CD4-positive, alpha-beta memory T cell (primary cell): ENCODE data around the gene MAGEA11. TPM values are rescaled to one million over a fixed set of nuclear protein-coding genes. Genes with fewer than 3 reads are reported as not detected.
"Not testable (repeated sequence)": the region's sequence is repeated elsewhere in the genome, so short reads cannot be mapped to it uniquely, and the experiment has no call there.

Experiments
- CTCF ChIA-PET: fragments of 350-600 bp; sonication (Branson Sonifier 250); formaldehyde crosslinking; loops from one replicate; lab custom pipeline; 2021; ENCODE audit warnings: inconsistent platforms; ENCODE audit not compliant: partially characterized antibody; lab: Charles Lee
- POLR2A ChIA-PET: fragments of 350-600 bp; sonication (Branson Sonifier 250); formaldehyde crosslinking; loops from one replicate; lab custom pipeline; 2021; ENCODE audit not compliant: partially characterized antibody; lab: Charles Lee
- DNase-seq, 5 donors: peaks; one replicate each; pipeline versions ENCODE4 v3.0.0 to v3.0.0-alpha.2; 2020 to 2022; ENCODE audit warnings: mixed read lengths in 1 of 5
- H3K27ac ChIP-seq: one replicate; pipeline ENCODE4 v1.7.0; 2013; ENCODE audit warnings: low read depth, low read length
- H3K27me3 ChIP-seq: 2 replicates; pipeline ENCODE4 v1.7.0; 2013; ENCODE audit warnings: mild to moderate bottlenecking, low read length, moderate library complexity; ENCODE audit not compliant: insufficient read depth
- H3K36me3 ChIP-seq: 2 replicates; pipeline ENCODE4 v1.7.0; 2013; ENCODE audit warnings: mild to moderate bottlenecking, low read length, moderate library complexity; ENCODE audit not compliant: insufficient read depth
- H3K4me1 ChIP-seq: 2 replicates; pipeline ENCODE4 v1.7.0; 2013; ENCODE audit warnings: mild to moderate bottlenecking, low read length, moderate library complexity; ENCODE audit not compliant: insufficient read depth
- H3K4me3 ChIP-seq, 2 donors: one replicate each; pipeline ENCODE4 v1.7.0; 2013; ENCODE audit warnings: low read length in 2 of 2, mild to moderate bottlenecking in 1 of 2
- H3K9me3 ChIP-seq, 2 donors: one replicate each; pipeline ENCODE4 v1.7.0; 2013; ENCODE audit warnings: low read length in 2 of 2, control low read depth in 1 of 2; ENCODE audit not compliant: control insufficient read depth in 1 of 2
- H3K27ac Mint-ChIP-seq, 7 donors: one replicate each; pipeline ENCODE4 v1.8.0; 2020 to 2021; ENCODE audit warnings: mixed read lengths in 7 of 7, mild to moderate bottlenecking in 6 of 7, inconsistent platforms in 3 of 7, moderate library complexity in 3 of 7
- H3K27me3 Mint-ChIP-seq, 2 donors: one replicate each; pipeline ENCODE4 v1.8.0; 2020 to 2021; ENCODE audit warnings: mixed read lengths in 2 of 2
- H3K36me3 Mint-ChIP-seq, 2 donors: one replicate each; pipeline ENCODE4 v1.8.0; 2020 to 2021; ENCODE audit warnings: mixed read lengths in 2 of 2, inconsistent platforms in 1 of 2, mild to moderate bottlenecking in 1 of 2
- H3K4me1 Mint-ChIP-seq, 4 donors: one replicate each; pipeline ENCODE4 v1.8.0; 2020 to 2021; ENCODE audit warnings: mixed read lengths in 4 of 4, mild to moderate bottlenecking in 1 of 4
- H3K4me3 Mint-ChIP-seq, 8 donors: one replicate each; pipeline ENCODE4 v1.8.0; 2020 to 2021; ENCODE audit warnings: mixed read lengths in 8 of 8, mild to moderate bottlenecking in 7 of 8, moderate library complexity in 6 of 8, inconsistent platforms in 3 of 8
- H3K9me3 Mint-ChIP-seq, 8 donors: one replicate each; pipeline ENCODE4 v1.8.0; 2020 to 2021; ENCODE audit warnings: mixed read lengths in 8 of 8, mild to moderate bottlenecking in 5 of 8, inconsistent platforms in 3 of 8, moderate library complexity in 1 of 8
- intact Hi-C: fragments of 100-400 bp; cut with micrococcal nuclease; formaldehyde crosslinking; loops from one replicate; pipeline ENCODE4 v1.15.1; 2023
- polyA plus RNA-seq, 2 donors: library from polyadenylated mRNA; unstranded; fragments of 300-500 nt; fragmentation: Illumina TruSeq; gene quantifications; one replicate each; pipeline ENCODE4 v1.2.3, GENCODE V29; 2021
- total RNA-seq, 2 experiments: library from RNA; stranded (reverse); gene quantifications; one replicate each; pipeline ENCODE4 v1.2.3, GENCODE V29; 2021

MAGEA11 gene
- total and polyA plus RNA-seq, 4 experiments from 2014 or later, result not detected

- Histone ChIP-seq H3K4me1 (no peaks in the 10 kb centered on the region), H3K4me3 (no peak overlapping the region), H3K36me3 (no peaks in the 10 kb centered on the region), H3K9me3 (no peaks in the 10 kb centered on the region), H3K27me3 (no peaks in the 10 kb centered on the region), H3K27ac (no peak overlapping the region)
- POLR2A ChIA-PET, result no interaction called here
- Mint-ChIP-seq H3K4me3 (no peak overlapping the region), H3K4me1 (no peaks in the 10 kb centered on the region), H3K27ac (no peak overlapping the region), H3K36me3 (no peaks in the 10 kb centered on the region), H3K9me3 (no peaks in the 10 kb centered on the region), H3K27me3 (no peaks in the 10 kb centered on the region)
- DNase-seq, result no peak
- intact Hi-C loops, result no loop called here
- CTCF ChIA-PET, result no interaction called here
These were observed 27.7 kb upstream of the MAGEA11 start for GRCh38 chrX:149683966-149684730.

GRCh38 chrX:149687991-149688390, 23.9 kb upstream of the MAGEA11 start:
- Histone ChIP-seq H3K4me3 (no peak overlapping the region), H3K4me1 (no peaks in the 10 kb centered on the region), H3K27me3 (no peaks in the 10 kb centered on the region), H3K9me3 (no peaks in the 10 kb centered on the region), H3K27ac (no peak overlapping the region), H3K36me3 (no peaks in the 10 kb centered on the region)
- ChIA-PET POLR2A (no interaction called here), CTCF (no interaction called here)
- Mint-ChIP-seq H3K36me3 (no peaks in the 10 kb centered on the region), H3K4me3 (no peak overlapping the region), H3K27ac (no peak overlapping the region), H3K4me1 (no peaks in the 10 kb centered on the region), H3K27me3 (peaks cover 0 to 3% of the 10 kb centered on the region in 2 donors), H3K9me3 (peaks cover 0 to 9% (median 5%) of the 10 kb centered on the region in 8 donors)
- intact Hi-C loops, result no loop called here
- DNase-seq, result no peak

- H3K36me3 Mint-ChIP-seq, result no peaks in the 10 kb centered on the region
- no peak for DNase-seq
- POLR2A ChIA-PET, result no interaction called here
- CTCF ChIA-PET, result no interaction called here
- H3K27me3 ChIP-seq, result no peaks in the 10 kb centered on the region
- peaks cover 0 to 15% (median 8%) of the 10 kb centered on the region in 8 donors for H3K9me3 Mint-ChIP-seq
- H3K4me3 ChIP-seq, result no peak overlapping the region
- H3K9me3 ChIP-seq, result no peaks in the 10 kb centered on the region
- no peaks in the 10 kb centered on the region for H3K4me1 Mint-ChIP-seq
- no peak overlapping the region for H3K27ac ChIP-seq
- peaks cover 0 to 3% of the 10 kb centered on the region in 2 donors for H3K27me3 Mint-ChIP-seq
- no peaks in the 10 kb centered on the region for H3K36me3 ChIP-seq
- H3K4me1 ChIP-seq, result no peaks in the 10 kb centered on the region
- intact Hi-C loops, result no loop called here
- no peak overlapping the region for H3K27ac Mint-ChIP-seq
- H3K4me3 Mint-ChIP-seq, result peak overlapping the region in 1 of 8 donors; percentile 10
These were observed 23.3 kb upstream of the MAGEA11 start for GRCh38 chrX:149688552-149688951.

GRCh38 chrX:149691794-149692193, 20.1 kb upstream of the MAGEA11 start:
- Mint-ChIP-seq H3K4me3 (no peak overlapping the region), H3K9me3 (peaks cover 0 to 19% (median 11%) of the 10 kb centered on the region in 8 donors), H3K27ac (no peak overlapping the region), H3K27me3 (peaks cover 3% of the 10 kb centered on the region in 2 donors), H3K4me1 (no peaks in the 10 kb centered on the region), H3K36me3 (no peaks in the 10 kb centered on the region)
- H3K36me3 ChIP-seq, result no peaks in the 10 kb centered on the region
- H3K4me1 ChIP-seq, result no peaks in the 10 kb centered on the region
- no peak for DNase-seq
- no peak overlapping the region for H3K27ac ChIP-seq
- H3K27me3 ChIP-seq, result no peaks in the 10 kb centered on the region
- CTCF ChIA-PET, result no interaction called here
- no peak overlapping the region for H3K4me3 ChIP-seq
- POLR2A ChIA-PET, result no interaction called here
- no peaks in the 10 kb centered on the region for H3K9me3 ChIP-seq
- intact Hi-C loops, result no loop called here

GRCh38 chrX:149692686-149693272, 19.1 kb upstream of the MAGEA11 start:
- DNase-seq, H3K36me3 ChIP-seq, H3K9me3 ChIP-seq, H3K4me1 ChIP-seq, H3K36me3 Mint-ChIP-seq, H3K27me3 Mint-ChIP-seq, H3K4me3 Mint-ChIP-seq, CTCF ChIA-PET, H3K27ac Mint-ChIP-seq, H3K4me1 Mint-ChIP-seq, intact Hi-C loops, H3K27ac ChIP-seq, H3K27me3 ChIP-seq, H3K4me3 ChIP-seq, POLR2A ChIA-PET: not testable (repeated sequence)
- H3K9me3 Mint-ChIP-seq, result peaks cover 0 to 19% (median 11%) of the 10 kb centered on the region in 8 donors

GRCh38 chrX:149699761-149700160, 12.1 kb upstream of the MAGEA11 start:
- Mint-ChIP-seq H3K36me3 (no peaks in the 10 kb centered on the region), H3K4me1 (no peaks in the 10 kb centered on the region), H3K4me3 (no peak overlapping the region), H3K27me3 (no peaks in the 10 kb centered on the region), H3K9me3 (peaks cover 0 to 6% (median 1%) of the 10 kb centered on the region in 8 donors), H3K27ac (no peak overlapping the region)
- H3K27ac ChIP-seq, result no peak overlapping the region
- intact Hi-C loops, result no loop called here
- no peak overlapping the region for H3K4me3 ChIP-seq
- no peaks in the 10 kb centered on the region for H3K36me3 ChIP-seq
- POLR2A ChIA-PET, result no interaction called here
- no peaks in the 10 kb centered on the region for H3K4me1 ChIP-seq
- H3K27me3 ChIP-seq, result no peaks in the 10 kb centered on the region
- CTCF ChIA-PET, result no interaction called here
- H3K9me3 ChIP-seq, result no peaks in the 10 kb centered on the region
- no peak for DNase-seq

- no peaks in the 10 kb centered on the region for H3K36me3 ChIP-seq
- Mint-ChIP-seq H3K36me3 (no peaks in the 10 kb centered on the region), H3K27ac (no peak overlapping the region), H3K9me3 (peaks cover 0 to 6% (median 1%) of the 10 kb centered on the region in 8 donors), H3K4me3 (no peak overlapping the region), H3K4me1 (no peaks in the 10 kb centered on the region), H3K27me3 (peaks cover 0 to 2% of the 10 kb centered on the region in 2 donors)
- H3K4me3 ChIP-seq, result no peak overlapping the region
- H3K27me3 ChIP-seq, result no peaks in the 10 kb centered on the region
- H3K4me1 ChIP-seq, result no peaks in the 10 kb centered on the region
- no peaks in the 10 kb centered on the region for H3K9me3 ChIP-seq
- no peak for DNase-seq
- intact Hi-C loops, result no loop called here
- ChIA-PET POLR2A (no interaction called here), CTCF (no interaction called here)
- H3K27ac ChIP-seq, result no peak overlapping the region
These were observed 7.2 kb upstream of the MAGEA11 start for GRCh38 chrX:149704664-149705063.
